Frontal cortex (tissue), 4 donors: Measurements from ENCODE around the gene MYLK3. TPM values are rescaled to one million over a fixed set of nuclear protein-coding genes. Genes with fewer than 3 reads are reported as not detected.
"Not testable (repeated sequence)": the region's sequence is repeated elsewhere in the genome, so short reads cannot be mapped to it uniquely, and the experiment has no call there.

Source experiments
- DNase-seq, 2 donors: peaks; one replicate each; pipeline ENCODE4 v3.0.0; 2012; ENCODE audit warnings: low spot score in 2 of 2
- FAIRE-seq: peaks from 2 replicates; lab custom pipeline; 2012; peaks lifted over from hg19 to GRCh38; lab: Jason Lieb, UNC
- total RNA-seq: library from RNA; depleted of rRNA; stranded (reverse); fragments of >200 nt; gene quantifications from one replicate; pipeline ENCODE4 v1.2.3, GENCODE V29; 2014
- donor health status: control.
- donor health status: control.
- donor health status: control.

MYLK3 gene
- total RNA-seq, 1 donor from 2014 or later = 0.41 TPM

- DNase-seq (no peak), FAIRE-seq (no peak)
Observed at GRCh38 chr16:46696957-46697356, 51.2 kb downstream of the MYLK3 start.

GRCh38 chr16:46695937-46696336, 52.2 kb downstream of the MYLK3 start:
- no peak for FAIRE-seq

GRCh38 chr16:46693598-46693997, 54.5 kb downstream of the MYLK3 start:
- FAIRE-seq = no peak
- no peak for DNase-seq

More at GRCh38 chr16:46695937-46696336, 52.2 kb downstream of the MYLK3 start:
- DNase-seq = no peak

- no peak for FAIRE-seq
Observed at GRCh38 chr16:46691726-46692125, 56.4 kb downstream of the MYLK3 start.

GRCh38 chr16:46690281-46691178, 57.6 kb downstream of the MYLK3 start:
- no peak for FAIRE-seq
- DNase-seq = peak in 1 of 2 donors; percentile 17

More at GRCh38 chr16:46691726-46692125, 56.4 kb downstream of the MYLK3 start:
- DNase-seq = no peak

GRCh38 chr16:46689365-46690280, 58.5 kb downstream of the MYLK3 start, which contains the start of gene ORC6:
Gene ORC6, plus strand, starts transcription at chr16:46689659. Its CDS starts 47 bp downstream, at chr16:46689706.
- DNase-seq (peak; percentile 91 to 94), FAIRE-seq (no peak)

- FAIRE-seq (no peak), DNase-seq (peak; percentile 91 to 93)
Observed at GRCh38 chr16:46688654-46689364, 59.3 kb downstream of the MYLK3 start, which contains the start of gene VPS35. Gene VPS35, minus strand, starts transcription at chr16:46689178. Its CDS starts 45 bp downstream, at chr16:46689133.

GRCh38 chr16:46688101-46688653, 60.0 kb downstream of the MYLK3 start:
- no peak for DNase-seq
- no peak for FAIRE-seq

- FAIRE-seq (no peak), DNase-seq (no peak)
Observed at GRCh38 chr16:46687486-46687885, 60.7 kb downstream of the MYLK3 start.

- DNase-seq = no peak
- FAIRE-seq = no peak
Observed at GRCh38 chr16:46686815-46687473, 61.2 kb downstream of the MYLK3 start.

- DNase-seq, FAIRE-seq: not testable (repeated sequence)
Observed at GRCh38 chr16:46681867-46682266, 66.3 kb downstream of the MYLK3 start.

- FAIRE-seq, DNase-seq: not testable (repeated sequence)
Observed at GRCh38 chr16:46677943-46678342, 70.2 kb downstream of the MYLK3 start.

GRCh38 chr16:46673320-46674013, 74.7 kb downstream of the MYLK3 start:
- FAIRE-seq = no peak
- DNase-seq = no peak

- DNase-seq (no peak), FAIRE-seq (no peak)
Observed at GRCh38 chr16:46662123-46662522, 86.0 kb downstream of the MYLK3 start.

- no peak for FAIRE-seq
- no peak for DNase-seq
Observed at GRCh38 chr16:46658925-46659324, 89.2 kb downstream of the MYLK3 start.
